Right kidney (tissue), 1 donor: Measurements from ENCODE around the gene SEMA3G.

Source experiments
- DNase-seq: peaks from one replicate; pipeline ENCODE4 v3.0.0-alpha.2; 2016

SEMA3G gene

DNA sequence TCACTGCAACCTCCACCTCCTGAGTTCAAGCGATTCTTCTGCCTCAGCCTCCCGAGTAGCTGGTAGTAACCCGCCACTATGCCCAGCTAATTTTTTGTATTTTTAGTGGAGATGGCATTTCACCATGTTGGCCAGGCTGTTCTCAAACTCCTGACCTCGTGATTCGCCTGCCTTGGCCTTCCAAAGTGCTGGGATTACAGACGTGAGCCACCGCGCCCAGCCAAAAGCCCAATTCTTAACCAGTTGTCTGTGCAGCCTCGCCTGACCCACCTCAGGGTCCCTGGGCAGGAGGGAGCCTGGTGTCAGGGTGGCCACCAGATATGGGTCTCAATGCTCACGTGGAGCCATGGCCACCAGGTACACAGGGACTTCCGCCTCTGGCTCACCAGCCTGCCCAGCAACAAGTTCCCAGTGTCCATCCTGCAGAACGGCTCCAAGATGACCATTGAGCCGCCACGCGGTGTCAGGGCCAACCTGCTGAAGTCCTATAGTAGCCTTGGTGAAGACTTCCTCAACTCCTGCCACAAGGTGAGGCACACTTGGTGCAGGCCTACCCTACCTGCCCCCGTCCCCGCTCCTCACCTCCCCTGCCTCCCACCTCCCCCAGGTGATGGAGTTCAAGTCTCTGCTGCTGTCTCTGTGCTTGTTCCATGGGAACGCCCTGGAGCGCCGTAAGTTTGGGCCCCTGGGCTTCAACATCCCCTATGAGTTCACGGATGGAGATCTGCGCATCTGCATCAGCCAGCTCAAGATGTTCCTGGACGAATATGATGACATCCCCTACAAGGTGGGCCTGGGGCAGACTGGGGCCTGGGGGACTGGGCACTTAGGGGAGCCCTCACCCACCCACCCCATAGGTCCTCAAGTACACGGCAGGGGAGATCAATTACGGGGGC lies 48.6 kb downstream of the SEMA3G start:
- no peak for DNase-seq

GRCh38 chr3:52395503-52395865 lies 49.4 kb downstream of the SEMA3G start:
- DNase-seq: no peak

DNA sequence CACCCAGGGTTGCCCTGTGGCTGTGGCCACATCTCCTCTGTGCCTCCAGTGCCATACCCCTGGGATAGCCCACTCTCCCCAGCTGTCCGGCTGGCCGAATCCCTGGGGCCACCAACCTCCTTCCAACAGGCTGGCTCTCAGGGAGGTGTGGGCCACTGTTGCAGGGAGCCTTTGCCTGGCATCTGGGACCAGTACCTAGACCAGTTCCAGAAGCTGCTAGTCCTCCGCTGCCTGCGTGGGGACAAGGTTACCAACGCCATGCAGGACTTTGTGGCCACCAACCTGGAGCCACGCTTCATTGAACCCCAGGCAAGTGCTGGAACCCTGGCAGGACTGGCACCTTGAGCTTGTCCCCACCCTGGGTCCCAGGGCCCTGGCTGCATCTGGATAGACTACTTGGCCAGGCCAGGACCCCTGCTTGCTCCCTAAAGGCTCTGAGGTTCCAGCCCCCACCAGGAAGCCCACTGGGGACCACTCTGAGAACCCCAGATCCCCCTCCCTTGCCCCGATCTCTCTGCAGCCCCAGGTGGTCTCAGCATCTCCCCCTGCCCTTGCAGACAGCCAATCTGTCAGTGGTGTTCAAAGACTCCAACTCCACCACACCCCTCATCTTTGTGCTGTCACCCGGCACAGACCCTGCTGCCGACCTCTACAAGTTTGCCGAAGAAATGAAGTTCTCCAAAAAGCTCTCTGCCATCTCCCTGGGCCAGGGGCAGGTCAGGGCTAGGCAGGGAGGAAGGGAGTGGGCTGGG lies 50.0 kb downstream of the SEMA3G start:
- no peak for DNase-seq

DNA sequence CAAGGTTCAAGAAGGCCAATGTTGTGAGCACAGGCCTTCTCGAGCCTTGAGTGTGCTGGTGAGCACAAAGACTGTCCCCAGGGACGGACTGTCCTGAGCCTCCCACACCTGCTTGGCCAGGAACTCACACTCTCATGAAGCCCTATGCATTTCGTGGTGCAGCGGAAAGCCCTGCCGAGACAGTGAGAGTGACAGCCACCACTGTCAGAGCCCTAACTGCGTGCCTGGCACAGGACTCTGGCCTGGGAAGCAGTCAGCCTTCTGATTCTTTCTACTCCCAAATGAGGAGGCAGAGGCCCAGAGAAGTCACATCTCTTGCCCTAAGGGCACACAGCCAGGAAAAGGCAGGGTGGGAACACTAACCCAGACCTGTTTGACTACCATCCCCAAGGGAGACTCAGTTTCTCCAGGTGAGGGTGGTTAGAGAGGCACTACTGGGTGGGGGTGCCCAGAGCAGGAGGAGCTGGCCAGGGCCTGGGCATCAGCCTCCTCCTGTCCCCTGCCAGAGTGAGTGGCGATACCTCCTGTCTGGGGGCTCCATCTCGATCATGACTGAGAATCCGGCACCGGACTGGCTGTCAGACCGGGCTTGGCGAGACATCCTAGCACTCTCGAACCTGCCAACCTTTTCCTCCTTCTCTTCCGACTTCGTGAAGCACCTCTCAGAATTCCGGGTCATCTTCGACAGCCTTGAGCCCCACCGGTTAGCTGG lies 50.8 kb downstream of the SEMA3G start:
- DNase-seq: no peak

DNA sequence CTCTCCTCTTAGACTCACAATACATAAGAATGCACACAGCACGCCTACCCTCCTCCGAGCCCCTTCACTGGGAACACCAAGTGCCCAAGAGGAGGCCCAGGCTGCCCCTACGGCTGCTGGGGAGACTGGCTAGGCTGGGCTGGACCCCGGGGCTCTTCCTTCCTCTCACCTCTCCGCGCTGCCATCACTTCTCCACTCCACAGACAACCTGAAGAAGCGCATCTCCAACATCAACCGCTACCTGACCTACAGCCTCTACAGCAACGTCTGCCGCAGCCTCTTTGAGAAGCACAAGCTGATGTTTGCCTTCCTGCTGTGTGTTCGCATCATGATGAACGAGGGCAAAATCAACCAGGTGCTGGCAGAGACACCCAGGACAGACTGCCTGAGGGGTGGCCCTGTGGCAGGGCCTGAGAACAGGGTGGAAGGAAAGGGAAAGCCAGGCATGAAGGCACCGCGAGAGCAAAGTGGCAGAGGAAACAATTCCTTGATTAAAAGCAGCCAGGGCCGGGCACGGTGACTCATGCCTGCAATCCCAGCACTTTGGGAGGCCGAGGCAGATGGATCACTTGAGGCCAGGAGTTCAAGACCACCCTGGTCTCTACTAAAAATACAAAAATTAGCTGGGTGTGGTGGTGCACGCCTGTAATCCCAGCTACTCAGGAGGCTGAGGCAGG lies 51.6 kb downstream of the SEMA3G start:
- DNase-seq: no peak

- DNase-seq: no peak
These were observed 52.5 kb downstream of the SEMA3G start for GRCh38 chr3:52392216-52392930.

GRCh38 chr3:52391096-52391495 lies 53.8 kb downstream of the SEMA3G start:
- DNase-seq: no peak

GRCh38 chr3:52388933-52389332 lies 56.0 kb downstream of the SEMA3G start:
- no peak for DNase-seq

- no peak for DNase-seq
These were observed 56.5 kb downstream of the SEMA3G start for GRCh38 chr3:52388348-52388821.

DNA sequence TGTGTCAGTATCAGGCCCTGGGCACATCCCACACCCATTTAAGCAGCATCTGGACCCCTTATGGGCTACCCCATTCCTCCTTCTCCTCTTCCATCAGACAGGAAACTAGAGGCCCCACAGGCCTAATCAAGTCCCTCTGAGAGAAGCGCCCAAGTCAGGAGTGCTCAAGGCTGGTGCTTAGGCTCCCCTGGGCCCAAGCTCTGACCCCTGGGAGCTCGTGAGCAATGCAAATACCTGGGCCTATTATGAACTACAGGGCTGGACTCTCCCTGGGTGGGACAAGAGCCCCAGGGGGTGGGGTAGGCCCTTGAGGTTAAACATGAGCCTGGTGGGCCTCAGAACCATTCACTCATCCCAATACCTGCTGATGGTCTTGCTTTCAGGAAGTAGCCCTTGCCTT lies 57.4 kb downstream of the SEMA3G start:
- DNase-seq: no peak

- DNase-seq: peak; percentile 35
These were observed 59.7 kb downstream of the SEMA3G start for GRCh38 chr3:52385157-52385556.

GRCh38 chr3:52384019-52384761 lies 60.7 kb downstream of the SEMA3G start:
- DNase-seq: no peak

DNA sequence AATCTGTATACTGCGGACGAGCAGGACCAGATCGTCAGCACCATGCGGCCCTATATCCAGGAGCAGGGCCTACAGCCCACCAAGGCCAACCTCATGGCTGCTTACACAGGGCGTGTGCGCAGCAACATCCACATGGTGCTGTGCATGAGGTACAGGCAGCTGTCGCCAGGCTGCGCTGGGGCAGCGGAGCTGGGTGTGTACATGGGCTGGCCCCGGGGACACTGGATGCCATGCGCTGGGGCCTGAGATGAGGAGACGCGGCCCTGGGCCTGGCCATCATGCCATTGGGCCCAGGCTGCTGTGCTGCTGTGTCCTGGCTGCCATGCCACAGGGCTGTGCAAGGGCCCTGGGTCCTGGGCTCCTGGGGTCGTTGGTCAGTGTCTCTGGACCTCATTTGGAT lies 61.5 kb downstream of the SEMA3G start:
- DNase-seq: no peak
